Ishikawa (cell line): ENCODE results near the gene MED16.
A peak's percentile ranks its signal among the peaks of the same experiment; 100 is the strongest.

Experiments used
- CEBPB ChIP-seq: IDR thresholded peaks from 2 replicates; pipeline ENCODE4 v1.6.1; 2012
- CREB1 ChIP-seq: IDR thresholded peaks from 2 replicates; pipeline ENCODE4 v1.6.1; 2012; ENCODE audit warnings: low read depth
- EGR1 ChIP-seq: IDR thresholded peaks from 2 replicates; pipeline ENCODE4 v1.6.1; 2012
- EP300 ChIP-seq: IDR thresholded peaks from 2 replicates; pipeline ENCODE4 v1.6.1; 2012; ENCODE audit warnings: borderline replicate concordance
- FOXM1 ChIP-seq: IDR thresholded peaks from 2 replicates; pipeline ENCODE4 v1.6.1; 2012; ENCODE audit warnings: low read depth, borderline replicate concordance
- NFIC ChIP-seq: IDR thresholded peaks from 2 replicates; pipeline ENCODE4 v1.6.1; 2012
- RAD21 ChIP-seq: IDR thresholded peaks from 2 replicates; pipeline ENCODE4 v1.6.1; 2012; ENCODE audit warnings: low read depth
- TAF1 ChIP-seq: IDR thresholded peaks from 2 replicates; pipeline ENCODE4 v1.6.1; 2012; ENCODE audit warnings: low read depth, mild to moderate bottlenecking
- TCF12 ChIP-seq: IDR thresholded peaks from 2 replicates; pipeline ENCODE4 v1.6.1; 2012; ENCODE audit warnings: low read depth
- TEAD4 ChIP-seq: IDR thresholded peaks from 2 replicates; pipeline ENCODE4 v1.6.1; 2012
- YY1 ChIP-seq: IDR thresholded peaks from 2 replicates; pipeline ENCODE4 v1.6.1; 2012; ENCODE audit warnings: low read depth
- ZBTB7A ChIP-seq: IDR thresholded peaks from 2 replicates; pipeline ENCODE4 v1.6.1; 2012; ENCODE audit warnings: low read depth
- TF ChIP-seq, protein P1 (sequence below): IDR thresholded peaks from 2 replicates; pipeline ENCODE4 v1.6.1; 2012; ENCODE audit warnings: low read depth, mild to moderate bottlenecking
- TF ChIP-seq, protein P2 (sequence below): IDR thresholded peaks from 2 replicates; pipeline ENCODE4 v1.6.1; 2012
- TF ChIP-seq, protein P3 (sequence below): IDR thresholded peaks from 2 replicates; pipeline ENCODE4 v1.6.1; 2012

The MED16 gene

GRCh38 chr19:918481-919198, 25.7 kb upstream of the MED16 start:
- TF ChIP-seq FOXM1, result no peak
- TF ChIP-seq TAF1, result no peak
- no peak for TF ChIP-seq EP300
- no peak for TF ChIP-seq TCF12
- TF ChIP-seq, protein P1, sequence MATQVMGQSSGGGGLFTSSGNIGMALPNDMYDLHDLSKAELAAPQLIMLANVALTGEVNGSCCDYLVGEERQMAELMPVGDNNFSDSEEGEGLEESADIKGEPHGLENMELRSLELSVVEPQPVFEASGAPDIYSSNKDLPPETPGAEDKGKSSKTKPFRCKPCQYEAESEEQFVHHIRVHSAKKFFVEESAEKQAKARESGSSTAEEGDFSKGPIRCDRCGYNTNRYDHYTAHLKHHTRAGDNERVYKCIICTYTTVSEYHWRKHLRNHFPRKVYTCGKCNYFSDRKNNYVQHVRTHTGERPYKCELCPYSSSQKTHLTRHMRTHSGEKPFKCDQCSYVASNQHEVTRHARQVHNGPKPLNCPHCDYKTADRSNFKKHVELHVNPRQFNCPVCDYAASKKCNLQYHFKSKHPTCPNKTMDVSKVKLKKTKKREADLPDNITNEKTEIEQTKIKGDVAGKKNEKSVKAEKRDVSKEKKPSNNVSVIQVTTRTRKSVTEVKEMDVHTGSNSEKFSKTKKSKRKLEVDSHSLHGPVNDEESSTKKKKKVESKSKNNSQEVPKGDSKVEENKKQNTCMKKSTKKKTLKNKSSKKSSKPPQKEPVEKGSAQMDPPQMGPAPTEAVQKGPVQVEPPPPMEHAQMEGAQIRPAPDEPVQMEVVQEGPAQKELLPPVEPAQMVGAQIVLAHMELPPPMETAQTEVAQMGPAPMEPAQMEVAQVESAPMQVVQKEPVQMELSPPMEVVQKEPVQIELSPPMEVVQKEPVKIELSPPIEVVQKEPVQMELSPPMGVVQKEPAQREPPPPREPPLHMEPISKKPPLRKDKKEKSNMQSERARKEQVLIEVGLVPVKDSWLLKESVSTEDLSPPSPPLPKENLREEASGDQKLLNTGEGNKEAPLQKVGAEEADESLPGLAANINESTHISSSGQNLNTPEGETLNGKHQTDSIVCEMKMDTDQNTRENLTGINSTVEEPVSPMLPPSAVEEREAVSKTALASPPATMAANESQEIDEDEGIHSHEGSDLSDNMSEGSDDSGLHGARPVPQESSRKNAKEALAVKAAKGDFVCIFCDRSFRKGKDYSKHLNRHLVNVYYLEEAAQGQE, result no peak
- TF ChIP-seq, protein P2, sequence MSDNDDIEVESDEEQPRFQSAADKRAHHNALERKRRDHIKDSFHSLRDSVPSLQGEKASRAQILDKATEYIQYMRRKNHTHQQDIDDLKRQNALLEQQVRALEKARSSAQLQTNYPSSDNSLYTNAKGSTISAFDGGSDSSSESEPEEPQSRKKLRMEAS, result 0 out of 2 replicates have a peak, but pooled peaks have one; percentile 35
- TF ChIP-seq ZBTB7A, result no peak
- TF ChIP-seq NFIC, result no peak

- TF ChIP-seq ZBTB7A, result peak; percentile 16; the same call in 1 of the 2 replicates
- TF ChIP-seq, protein P2, result no peak
Observed at GRCh38 chr19:918152-918437, 25.1 kb upstream of the MED16 start.

DNA sequence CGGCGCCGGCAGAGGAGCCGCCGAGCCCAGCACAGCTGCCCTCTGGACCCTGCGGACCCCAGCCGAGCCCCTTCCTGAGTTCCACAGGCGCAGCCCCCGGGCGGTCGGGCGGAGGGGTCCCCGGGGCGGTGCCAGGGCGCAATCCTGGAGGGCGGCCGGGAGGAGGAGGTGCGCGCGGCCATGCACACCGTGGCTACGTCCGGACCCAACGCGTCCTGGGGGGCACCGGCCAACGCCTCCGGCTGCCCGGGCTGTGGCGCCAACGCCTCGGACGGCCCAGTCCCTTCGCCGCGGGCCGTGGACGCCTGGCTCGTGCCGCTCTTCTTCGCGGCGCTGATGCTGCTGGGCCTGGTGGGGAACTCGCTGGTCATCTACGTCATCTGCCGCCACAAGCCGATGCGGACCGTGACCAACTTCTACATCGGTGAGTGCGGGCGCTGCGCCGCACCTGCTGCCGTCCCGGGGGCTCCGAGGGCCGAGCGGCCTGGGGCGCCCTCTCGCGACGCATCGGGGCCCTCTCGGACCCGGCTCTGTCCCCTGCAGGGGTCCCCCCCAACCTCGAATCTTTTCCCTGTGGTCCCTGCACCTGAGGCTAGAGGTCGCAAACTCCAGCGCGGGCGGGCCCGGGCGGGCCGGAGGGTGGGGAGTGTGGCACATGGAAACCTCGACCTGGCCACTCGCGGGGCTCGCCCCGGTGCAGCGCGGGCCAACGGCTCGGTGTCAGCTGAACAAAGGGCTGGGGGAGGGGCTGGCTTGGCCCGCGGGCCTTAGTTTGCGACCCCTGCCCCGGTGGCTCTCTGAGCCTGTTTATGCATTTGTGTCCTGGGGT, 24.6 kb upstream of the MED16 start, which contains the start of gene KISS1R:
TSS of gene KISS1R (plus strand) at position 11 of the 829 bp plus-strand sequence. CDS start at position 181, 170 bp downstream.
- TF ChIP-seq ZBTB7A, result peak; percentile 72
- TF ChIP-seq NFIC, result no peak
- peak; percentile 67; the same call in 1 of the 2 replicates for TF ChIP-seq RAD21
- no peak for TF ChIP-seq TAF1

GRCh38 chr19:916645-917322, 23.8 kb upstream of the MED16 start:
- TF ChIP-seq ZBTB7A (no peak), EGR1 (peak; percentile 80), RAD21 (no peak)
- TF ChIP-seq, protein P2, result peak; percentile 9; the same call in 1 of the 2 replicates

- TF ChIP-seq, protein P2, result peak; percentile 15; the same call in 1 of the 2 replicates
- TF ChIP-seq EGR1 (no peak), TAF1 (peak; percentile 27; the same call in 1 of the 2 replicates), ZBTB7A (peak; percentile 40; the same call in 1 of the 2 replicates), CREB1 (no peak)
Observed at GRCh38 chr19:913080-913748, 20.2 kb upstream of the MED16 start, which contains the start of gene R3HDM4. R3HDM4 (minus strand) TSS chr19:913219; CDS start chr19:913157, 62 bp downstream.

DNA sequence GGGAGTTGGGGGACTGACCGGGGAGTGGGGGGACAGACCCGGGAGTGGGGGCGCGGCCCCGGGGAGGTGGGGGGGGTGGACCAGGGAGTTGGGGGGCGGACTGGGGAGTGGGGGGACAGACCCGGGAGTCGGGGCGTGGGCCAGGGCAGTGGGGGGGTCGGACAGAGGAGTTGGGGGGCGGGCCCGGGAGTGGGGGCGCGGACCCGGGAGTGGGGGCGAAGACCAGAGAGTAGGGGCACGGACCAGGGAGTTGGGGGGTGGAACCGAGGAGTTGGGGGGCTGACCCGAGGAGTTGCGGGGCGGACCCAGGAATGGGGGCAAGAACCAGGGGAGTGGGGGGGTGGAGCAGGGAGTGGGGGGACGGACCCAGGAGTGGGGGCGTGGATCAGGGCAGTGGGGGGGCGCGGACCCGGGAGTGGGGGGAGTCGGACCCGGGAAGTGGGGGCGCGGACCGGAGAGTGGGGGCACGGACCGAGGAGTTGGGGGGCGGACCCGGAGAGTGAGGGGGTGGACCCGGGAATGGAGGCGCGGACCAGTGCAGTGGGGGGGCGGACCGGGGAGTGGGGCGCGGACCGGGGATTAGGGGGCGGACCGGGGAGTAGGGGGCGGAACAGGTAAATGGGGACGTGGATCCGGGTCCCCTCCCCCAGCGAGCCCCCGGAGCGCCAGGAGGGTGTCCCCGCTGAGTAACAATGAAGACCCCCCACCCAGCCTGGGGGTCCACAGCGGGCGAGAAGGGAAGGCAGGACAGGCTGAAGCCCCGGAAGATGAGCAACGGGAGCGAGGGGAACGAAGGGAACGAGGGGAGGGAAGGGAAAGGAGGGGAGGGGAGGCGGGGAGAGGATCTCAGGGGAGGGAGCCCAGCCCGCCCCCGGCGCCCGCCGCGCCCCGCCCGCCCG, 19.4 kb upstream of the MED16 start:
- TF ChIP-seq CEBPB (no peak), EP300 (no peak), YY1 (no peak), EGR1 (peak; percentile 18; the same call in 1 of the 2 replicates), ZBTB7A (peak; percentile 85), CREB1 (no peak), RAD21 (no peak), TCF12 (no peak), TAF1 (no peak), TEAD4 (no peak), NFIC (no peak), FOXM1 (no peak)
- TF ChIP-seq, protein P1, result no peak
- TF ChIP-seq, protein P3, sequence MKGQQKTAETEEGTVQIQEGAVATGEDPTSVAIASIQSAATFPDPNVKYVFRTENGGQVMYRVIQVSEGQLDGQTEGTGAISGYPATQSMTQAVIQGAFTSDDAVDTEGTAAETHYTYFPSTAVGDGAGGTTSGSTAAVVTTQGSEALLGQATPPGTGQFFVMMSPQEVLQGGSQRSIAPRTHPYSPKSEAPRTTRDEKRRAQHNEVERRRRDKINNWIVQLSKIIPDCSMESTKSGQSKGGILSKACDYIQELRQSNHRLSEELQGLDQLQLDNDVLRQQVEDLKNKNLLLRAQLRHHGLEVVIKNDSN, result no peak
- TF ChIP-seq, protein P2, result no peak
